ENCODE measurements around the gene PTPRT.

The PTPRT gene

DNA sequence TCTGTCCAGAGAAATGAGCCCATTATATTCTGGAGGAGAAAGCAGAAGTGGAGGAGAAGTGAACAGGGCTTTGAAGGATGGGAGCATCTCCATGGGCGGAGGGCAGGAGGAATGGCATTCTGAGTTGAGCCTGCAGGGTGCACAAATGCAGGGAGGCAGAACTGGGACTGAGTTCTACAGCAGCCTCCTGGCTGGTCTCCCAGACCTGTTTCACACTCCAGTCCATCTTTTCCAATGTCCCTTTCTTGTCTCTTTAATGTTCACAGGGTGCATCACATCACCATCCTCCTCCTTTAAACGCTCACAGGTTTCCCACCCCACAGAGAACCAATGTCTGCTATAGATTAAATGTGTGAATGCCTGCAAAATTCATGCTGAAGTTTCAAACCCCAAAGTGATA, 302.9 kb downstream of the PTPRT start:
- no peak overlapping the region for H3K4me3 ChIP-seq (ENCODE audit: low read length)
- DNase-seq (ENCODE audit: low read depth), result no peak
- TF ChIP-seq, protein P1, sequence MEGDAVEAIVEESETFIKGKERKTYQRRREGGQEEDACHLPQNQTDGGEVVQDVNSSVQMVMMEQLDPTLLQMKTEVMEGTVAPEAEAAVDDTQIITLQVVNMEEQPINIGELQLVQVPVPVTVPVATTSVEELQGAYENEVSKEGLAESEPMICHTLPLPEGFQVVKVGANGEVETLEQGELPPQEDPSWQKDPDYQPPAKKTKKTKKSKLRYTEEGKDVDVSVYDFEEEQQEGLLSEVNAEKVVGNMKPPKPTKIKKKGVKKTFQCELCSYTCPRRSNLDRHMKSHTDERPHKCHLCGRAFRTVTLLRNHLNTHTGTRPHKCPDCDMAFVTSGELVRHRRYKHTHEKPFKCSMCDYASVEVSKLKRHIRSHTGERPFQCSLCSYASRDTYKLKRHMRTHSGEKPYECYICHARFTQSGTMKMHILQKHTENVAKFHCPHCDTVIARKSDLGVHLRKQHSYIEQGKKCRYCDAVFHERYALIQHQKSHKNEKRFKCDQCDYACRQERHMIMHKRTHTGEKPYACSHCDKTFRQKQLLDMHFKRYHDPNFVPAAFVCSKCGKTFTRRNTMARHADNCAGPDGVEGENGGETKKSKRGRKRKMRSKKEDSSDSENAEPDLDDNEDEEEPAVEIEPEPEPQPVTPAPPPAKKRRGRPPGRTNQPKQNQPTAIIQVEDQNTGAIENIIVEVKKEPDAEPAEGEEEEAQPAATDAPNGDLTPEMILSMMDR (conservative IDR thresholded peaks at IDR 0.05; ENCODE audit: low read length), result no peak

DNA sequence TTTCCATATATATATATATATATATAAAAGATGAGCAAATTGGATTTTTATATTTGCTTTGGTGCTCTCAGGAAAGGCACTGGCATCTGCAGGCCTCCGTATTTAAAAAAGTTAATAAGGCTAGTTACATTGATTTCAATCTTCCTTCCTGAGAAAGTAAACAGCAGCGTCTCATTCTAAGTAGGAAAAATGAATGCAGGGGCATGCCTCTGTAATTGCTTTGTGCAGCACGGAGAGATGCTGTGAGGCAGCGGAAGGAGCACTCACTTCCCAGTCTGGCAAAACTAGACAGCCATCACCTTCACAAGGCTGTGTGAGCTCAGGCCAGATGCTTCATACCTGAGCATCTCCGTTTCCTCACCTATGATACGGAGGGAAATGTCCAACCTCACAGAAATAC, 303.7 kb downstream of the PTPRT start:
- TF ChIP-seq, protein P1 (conservative IDR thresholded peaks at IDR 0.05; ENCODE audit: low read length), result no peak
- H3K4me3 ChIP-seq (ENCODE audit: low read length), result no peak overlapping the region
- DNase-seq (ENCODE audit: low read depth), result no peak

DNA sequence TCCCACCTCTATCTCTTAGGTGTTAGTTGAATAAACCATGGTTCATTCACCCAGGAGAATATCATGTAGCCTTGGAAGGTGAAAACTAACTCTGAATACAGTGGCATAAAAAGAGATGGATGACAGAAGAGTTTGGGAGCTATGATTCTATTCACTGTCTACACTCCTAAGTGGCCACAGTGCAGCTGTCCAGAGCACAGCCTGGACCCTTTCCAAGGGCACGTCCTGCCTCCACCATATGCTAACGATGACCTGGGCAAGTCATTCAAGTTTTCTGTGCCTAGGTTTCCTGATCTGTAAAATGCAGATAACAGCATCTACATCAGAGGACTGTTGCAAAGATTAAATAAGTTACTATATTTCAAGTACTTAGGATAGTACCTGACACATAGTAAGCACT, 314.1 kb downstream of the PTPRT start:
- DNase-seq (ENCODE audit: low read depth), result no peak
- TF ChIP-seq, protein P1 (conservative IDR thresholded peaks at IDR 0.05; ENCODE audit: low read length), result no peak

DNA sequence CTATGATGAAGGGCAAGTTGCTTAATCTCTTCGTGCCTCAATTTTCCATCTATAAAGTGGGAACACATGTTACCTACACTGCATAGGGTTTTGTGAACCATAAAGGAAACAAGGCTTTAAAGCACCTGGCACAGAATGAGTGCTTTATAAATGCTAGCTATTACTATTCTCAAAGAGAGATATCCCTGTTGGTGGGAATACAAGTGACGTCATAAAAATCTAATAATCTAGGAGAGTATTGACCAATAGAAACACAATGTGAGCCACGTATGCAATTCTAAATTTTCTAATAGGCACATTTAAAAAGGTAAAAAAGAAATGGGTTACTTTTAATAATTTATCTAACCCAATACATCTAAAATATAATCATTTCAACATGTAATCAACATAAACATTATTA, 316.4 kb downstream of the PTPRT start:
- DNase-seq (ENCODE audit: low read depth), result no peak
- no peak overlapping the region for H3K4me3 ChIP-seq (ENCODE audit: low read length)
- TF ChIP-seq, protein P1 (conservative IDR thresholded peaks at IDR 0.05; ENCODE audit: low read length), result no peak

More for the DNA sequence above, 314.1 kb downstream of the PTPRT start:
- H3K4me3 ChIP-seq (ENCODE audit: low read length), result no peak overlapping the region

DNA sequence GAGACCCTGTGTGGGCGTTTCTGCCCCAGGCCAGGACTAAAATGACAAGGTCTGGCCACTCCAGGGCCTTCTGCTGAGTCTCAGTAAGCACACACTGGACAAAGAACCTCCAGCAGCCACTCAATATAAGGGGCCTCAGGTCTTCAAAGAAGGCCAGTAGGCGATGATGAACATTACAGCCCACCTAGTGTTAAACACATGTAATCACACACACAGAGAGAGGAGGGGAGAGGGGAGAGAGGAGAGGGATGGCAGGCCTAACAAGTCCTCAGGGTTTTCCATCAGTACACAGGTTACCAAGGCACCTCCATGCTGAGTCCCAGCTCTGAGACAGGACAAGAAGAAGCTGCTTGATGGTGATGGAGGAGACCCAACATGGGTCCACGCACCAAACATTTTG, 325.6 kb downstream of the PTPRT start:
- H3K4me3 ChIP-seq (ENCODE audit: low read length), result no peak overlapping the region
- TF ChIP-seq, protein P1 (conservative IDR thresholded peaks at IDR 0.05; ENCODE audit: low read length), result no peak
- DNase-seq (ENCODE audit: low read depth), result no peak

DNA sequence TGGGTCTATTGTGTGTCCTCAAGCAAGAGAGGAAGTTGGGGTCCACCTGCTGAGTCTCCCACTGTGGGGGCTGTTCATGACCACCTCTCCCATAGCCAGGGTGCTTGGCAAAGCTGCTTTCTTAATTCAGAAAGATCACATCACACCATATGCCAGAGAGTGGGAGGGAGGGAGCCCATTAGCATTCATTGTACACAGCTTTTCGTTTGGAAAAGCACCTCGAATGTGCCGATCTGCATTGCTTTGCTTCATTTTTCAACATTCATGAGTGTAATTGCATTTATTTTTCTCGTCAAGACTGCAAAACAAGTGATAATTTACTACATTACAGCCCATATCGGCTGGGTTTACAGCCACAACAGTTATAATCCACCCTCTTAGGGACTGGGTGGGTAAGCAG, 327.3 kb downstream of the PTPRT start:
- TF ChIP-seq, protein P1 (conservative IDR thresholded peaks at IDR 0.05; ENCODE audit: low read length), result no peak
- DNase-seq (ENCODE audit: low read depth), result no peak
- no peak overlapping the region for H3K4me3 ChIP-seq (ENCODE audit: low read length)

DNA sequence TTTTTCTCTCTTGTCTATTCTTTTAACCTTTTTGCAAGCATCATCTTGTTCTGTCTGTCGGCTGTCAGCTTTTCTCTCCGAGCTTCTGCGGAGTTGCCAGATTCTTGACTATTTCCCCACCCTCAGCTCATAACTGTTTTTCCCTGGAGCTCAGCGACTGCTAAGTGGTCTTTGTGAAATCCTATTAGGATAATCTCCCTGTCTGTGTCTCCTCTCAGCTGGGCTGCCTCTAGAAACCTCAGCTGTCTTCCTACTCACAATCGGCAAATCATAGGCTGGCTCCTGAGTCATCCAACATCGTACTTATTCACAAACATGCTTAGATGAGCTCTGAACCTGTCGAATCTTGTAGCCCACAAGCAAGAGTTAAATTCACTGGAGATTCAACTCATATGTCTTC, 332.3 kb downstream of the PTPRT start:
- TF ChIP-seq, protein P1 (conservative IDR thresholded peaks at IDR 0.05; ENCODE audit: low read length), result no peak
- no peak for DNase-seq (ENCODE audit: low read depth)
- H3K4me3 ChIP-seq (ENCODE audit: low read length), result no peak overlapping the region

All from AG10803 (cell line).